Hepatocyte (in vitro differentiated cells): ENCODE results near the gene ANO7. TPM values are rescaled to one million over a fixed set of nuclear protein-coding genes. Genes with fewer than 3 reads are reported as not detected.

Experiments used
- DNase-seq: peaks from one replicate; pipeline ENCODE4 v3.0.0-alpha.2; 2016; ENCODE audit warnings: low spot score
- H2AFZ ChIP-seq: fragments of 200-600 bp; sonication (generic); 2 replicates; pipeline ENCODE4 v1.6.0; 2016; ENCODE audit warnings: antibody characterized with exemption, mild to moderate bottlenecking
- H3K27ac ChIP-seq: fragments of 200-600 bp; sonication (generic); 2 replicates; pipeline ENCODE4 v1.5.1; 2016; ENCODE audit warnings: mild to moderate bottlenecking
- H3K27me3 ChIP-seq: fragments of 200-600 bp; sonication (generic); 2 replicates; pipeline ENCODE4 v1.6.1; 2016
- H3K36me3 ChIP-seq: fragments of 200-600 bp; sonication (generic); replicated peaks from 2 replicates; pipeline ENCODE4 v1.5.1; 2016; ENCODE audit warnings: low read depth; ENCODE audit not compliant: insufficient read depth
- H3K4me1 ChIP-seq: fragments of 200-600 bp; sonication (generic); 2 replicates; pipeline ENCODE4 v1.5.1; 2016; ENCODE audit warnings: mild to moderate bottlenecking, moderate library complexity; ENCODE audit not compliant: insufficient read depth
- H3K4me2 ChIP-seq: fragments of 200-600 bp; sonication (generic); 2 replicates; pipeline ENCODE4 v1.6.0; 2016
- H3K4me3 ChIP-seq: fragments of 200-600 bp; sonication (generic); 2 replicates; pipeline ENCODE4 v1.5.1; 2016; ENCODE audit warnings: mild to moderate bottlenecking
- H3K79me2 ChIP-seq: fragments of 200-600 bp; sonication (generic); 2 replicates; pipeline ENCODE4 v1.6.0; 2017; ENCODE audit warnings: mild to moderate bottlenecking
- H3K9me2 ChIP-seq: fragments of 200-600 bp; sonication (generic); replicated peaks from 2 replicates; pipeline ENCODE4 v1.6.0; 2017; ENCODE audit warnings: mild to moderate bottlenecking; ENCODE audit not compliant: insufficient read depth
- H3K9me3 ChIP-seq: fragments of 200-600 bp; sonication (generic); 2 replicates; pipeline ENCODE4 v1.5.1; 2016; ENCODE audit warnings: low read depth, mild to moderate bottlenecking
- H4K20me1 ChIP-seq: fragments of 200-600 bp; sonication (generic); 2 replicates; pipeline ENCODE4 v1.6.0; 2016; ENCODE audit warnings: mild to moderate bottlenecking; ENCODE audit not compliant: insufficient read depth, poor library complexity, severe bottlenecking
- EZH2 ChIP-seq: fragments of 200-600 bp; sonication (generic); IDR thresholded peaks from 2 replicates; pipeline ENCODE4 v1.6.1; 2016; ENCODE audit warnings: antibody characterized with exemption, mild to moderate bottlenecking, borderline replicate concordance
- EZH2phosphoT487 ChIP-seq: fragments of 200-600 bp; sonication (generic); IDR thresholded peaks from one replicate; pipeline ENCODE4 v1.6.1; 2018; ENCODE audit warnings: antibody characterized with exemption, mild to moderate bottlenecking, low read depth, moderate library complexity; ENCODE audit not compliant: unreplicated experiment, severe bottlenecking
- WGBS: methylation state at CpG from one replicate; pipeline ENCODE4 v1.1.6; 2016; ENCODE audit warnings: low lambda C conversion rate; ENCODE audit errors: missing lambda C conversion rate; 5-methylcytosine and 5-hydroxymethylcytosine counted together
- polyA plus RNA-seq: library from polyadenylated mRNA; unstranded; fragments of >200 nt; fragmentation: Nextera tagmentation; extraction: Ambion mirVana; gene quantifications from 2 replicates; pipeline ENCODE4 v1.2.1, GENCODE V29; 2016
- total RNA-seq: library from RNA; depleted of rRNA; stranded (reverse); fragments of >200 nt; gene quantifications from 2 replicates; pipeline ENCODE4 v1.2.3, GENCODE V29; 2014
- TF ChIP-seq, protein P1 (sequence below): fragments of 200-600 bp; sonication (generic); IDR thresholded peaks from 2 replicates; pipeline ENCODE4 v1.5.1; 2016; ENCODE audit warnings: antibody characterized with exemption, mild to moderate bottlenecking; ENCODE audit not compliant: poor library complexity

Gene ANO7
- total and polyA plus RNA-seq, 2 experiments from 2014 or later = 1.00 to 1.4 TPM

GRCh38 chr2:241185961-241186360 lies 2.5 kb upstream of the ANO7 start:
- DNase-seq = no peak
- WGBS = 96% methylated on average over 11 of the region's 11 CpGs
- TF ChIP-seq EZH2phosphoT487 (no peak), EZH2 (no peak)
- TF ChIP-seq, protein P1, sequence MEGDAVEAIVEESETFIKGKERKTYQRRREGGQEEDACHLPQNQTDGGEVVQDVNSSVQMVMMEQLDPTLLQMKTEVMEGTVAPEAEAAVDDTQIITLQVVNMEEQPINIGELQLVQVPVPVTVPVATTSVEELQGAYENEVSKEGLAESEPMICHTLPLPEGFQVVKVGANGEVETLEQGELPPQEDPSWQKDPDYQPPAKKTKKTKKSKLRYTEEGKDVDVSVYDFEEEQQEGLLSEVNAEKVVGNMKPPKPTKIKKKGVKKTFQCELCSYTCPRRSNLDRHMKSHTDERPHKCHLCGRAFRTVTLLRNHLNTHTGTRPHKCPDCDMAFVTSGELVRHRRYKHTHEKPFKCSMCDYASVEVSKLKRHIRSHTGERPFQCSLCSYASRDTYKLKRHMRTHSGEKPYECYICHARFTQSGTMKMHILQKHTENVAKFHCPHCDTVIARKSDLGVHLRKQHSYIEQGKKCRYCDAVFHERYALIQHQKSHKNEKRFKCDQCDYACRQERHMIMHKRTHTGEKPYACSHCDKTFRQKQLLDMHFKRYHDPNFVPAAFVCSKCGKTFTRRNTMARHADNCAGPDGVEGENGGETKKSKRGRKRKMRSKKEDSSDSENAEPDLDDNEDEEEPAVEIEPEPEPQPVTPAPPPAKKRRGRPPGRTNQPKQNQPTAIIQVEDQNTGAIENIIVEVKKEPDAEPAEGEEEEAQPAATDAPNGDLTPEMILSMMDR = no peak
- H3K4me1 ChIP-seq = peaks cover 4% of the 10 kb centered on the region
- no peak overlapping the region for H3K4me3 ChIP-seq
- no peaks in the 10 kb centered on the region for H3K9me3 ChIP-seq
- no peak overlapping the region for H3K27ac ChIP-seq
- H3K79me2 ChIP-seq = no peaks in the 10 kb centered on the region
- H3K4me2 ChIP-seq = no peak overlapping the region
- H3K27me3 ChIP-seq = no peaks in the 10 kb centered on the region
- H4K20me1 ChIP-seq = no peaks in the 10 kb centered on the region
- no peaks in the 10 kb centered on the region for H3K36me3 ChIP-seq
- H3K9me2 ChIP-seq = no peaks in the 10 kb centered on the region
- H2AFZ ChIP-seq = no peak overlapping the region

- Histone ChIP-seq H4K20me1 (no peaks in the 10 kb centered on the region), H3K4me3 (no peak overlapping the region), H3K79me2 (no peaks in the 10 kb centered on the region), H2AFZ (no peak overlapping the region), H3K27me3 (no peaks in the 10 kb centered on the region), H3K9me3 (no peaks in the 10 kb centered on the region), H3K4me1 (peaks cover 4% of the 10 kb centered on the region), H3K4me2 (no peak overlapping the region), H3K36me3 (no peaks in the 10 kb centered on the region), H3K27ac (no peak overlapping the region), H3K9me2 (no peaks in the 10 kb centered on the region)
- TF ChIP-seq, protein P1 = no peak
- TF ChIP-seq EZH2 (no peak), EZH2phosphoT487 (no peak)
- 68% methylated on average over 10 of the region's 14 CpGs for WGBS
- no peak for DNase-seq
Observed at GRCh38 chr2:241187101-241187917, 1.2 kb upstream of the ANO7 start.

DNA sequence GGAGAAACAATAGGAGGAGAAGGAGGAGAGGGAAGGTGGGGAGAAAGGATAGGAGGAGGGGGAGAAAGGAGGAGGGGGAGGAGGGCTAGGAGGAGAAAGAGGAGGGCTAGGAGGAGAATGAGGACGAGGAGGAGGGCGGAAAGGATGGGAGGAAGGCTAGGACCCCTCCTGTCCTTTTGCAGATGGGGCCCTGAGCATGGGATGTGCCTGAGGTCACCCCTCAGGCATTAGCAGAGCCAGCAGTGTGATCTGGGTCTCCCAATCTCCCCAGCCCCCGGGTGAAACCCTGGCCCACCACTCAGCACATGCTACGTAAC lies 601 bp upstream of the ANO7 start:
- Histone ChIP-seq H3K27me3 (no peaks in the 10 kb centered on the region), H3K9me3 (no peaks in the 10 kb centered on the region), H3K4me2 (no peak overlapping the region), H2AFZ (no peak overlapping the region), H3K4me3 (no peak overlapping the region), H3K27ac (no peak overlapping the region), H3K79me2 (no peaks in the 10 kb centered on the region), H3K36me3 (no peaks in the 10 kb centered on the region), H4K20me1 (no peaks in the 10 kb centered on the region), H3K9me2 (no peaks in the 10 kb centered on the region), H3K4me1 (peaks cover 4% of the 10 kb centered on the region)
- TF ChIP-seq EZH2phosphoT487 = no peak
- TF ChIP-seq, protein P1 = no peak
- TF ChIP-seq EZH2 = no peak
- 59% methylated on average over 2 of the region's 4 CpGs for WGBS
- DNase-seq = no peak
